Inflammatory macrophage (primary cell): Measurements from ENCODE around the gene NR6A1.
"Not testable (repeated sequence)": the region's sequence is repeated elsewhere in the genome, so short reads cannot be mapped to it uniquely, and the experiment has no call there.

Experiments used
- DNase-seq, 2 donors: peaks; one replicate each; pipeline ENCODE4 v3.0.0-alpha.2; 2020 to 2022

The NR6A1 gene

DNA sequence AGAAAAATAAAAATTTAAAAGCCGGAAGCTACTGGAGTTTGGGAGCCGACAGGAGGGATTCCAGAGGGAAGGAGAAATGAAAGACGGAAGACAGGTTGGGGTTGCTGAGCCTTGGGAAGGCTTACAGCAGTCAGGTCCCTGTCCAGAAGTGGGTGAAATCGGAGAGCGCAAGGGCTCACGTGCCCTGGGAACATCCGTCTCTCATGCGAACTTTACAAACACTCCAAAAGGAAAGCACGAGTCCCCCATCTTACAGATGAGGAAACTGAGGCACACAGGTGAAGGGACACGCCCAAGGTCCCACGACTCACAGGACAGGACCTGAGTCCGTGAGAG lies 5.5 kb upstream of the NR6A1 start:
- DNase-seq: no peak

DNA sequence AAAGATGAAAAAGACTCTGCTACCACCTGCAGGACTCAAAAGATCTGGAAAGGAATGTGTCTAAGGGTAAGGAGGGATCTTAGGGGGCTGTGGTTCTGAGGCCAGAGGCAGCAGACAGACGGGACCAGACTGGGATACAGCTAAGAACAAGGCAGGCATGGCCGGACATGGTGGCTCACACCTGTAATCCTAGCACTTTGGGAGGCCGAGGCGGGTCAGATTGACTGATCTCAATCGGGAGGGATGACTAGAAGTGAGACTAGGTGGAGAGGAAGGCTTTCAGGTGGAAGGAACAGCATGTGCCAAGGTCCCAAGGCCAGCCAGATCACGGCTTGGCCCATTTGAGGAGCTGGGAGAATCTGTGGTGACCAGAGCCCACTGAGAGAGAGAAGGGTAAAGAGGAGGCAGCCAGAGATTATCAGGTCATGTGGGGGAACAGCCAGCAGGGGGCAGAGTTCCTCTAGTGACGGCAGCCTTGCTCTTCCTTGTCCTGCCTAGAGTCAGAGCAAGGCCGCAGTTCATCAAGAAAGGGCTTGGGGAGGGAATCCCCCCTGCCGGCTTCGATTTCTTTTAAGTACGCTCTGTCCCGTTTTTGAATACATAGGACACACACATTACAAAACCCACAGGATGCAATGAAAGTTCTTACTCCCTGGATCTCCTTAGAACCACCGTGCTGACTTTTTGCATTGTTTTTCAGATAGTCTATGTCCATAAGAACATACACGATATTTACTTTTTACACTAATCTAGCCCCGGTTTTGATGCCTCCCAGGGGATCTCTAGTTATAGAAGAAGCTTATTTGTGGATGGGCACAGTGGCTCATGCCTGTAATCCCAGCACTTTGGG lies 3.2 kb upstream of the NR6A1 start:
- peak; percentile 84 to 87 for DNase-seq

DNA sequence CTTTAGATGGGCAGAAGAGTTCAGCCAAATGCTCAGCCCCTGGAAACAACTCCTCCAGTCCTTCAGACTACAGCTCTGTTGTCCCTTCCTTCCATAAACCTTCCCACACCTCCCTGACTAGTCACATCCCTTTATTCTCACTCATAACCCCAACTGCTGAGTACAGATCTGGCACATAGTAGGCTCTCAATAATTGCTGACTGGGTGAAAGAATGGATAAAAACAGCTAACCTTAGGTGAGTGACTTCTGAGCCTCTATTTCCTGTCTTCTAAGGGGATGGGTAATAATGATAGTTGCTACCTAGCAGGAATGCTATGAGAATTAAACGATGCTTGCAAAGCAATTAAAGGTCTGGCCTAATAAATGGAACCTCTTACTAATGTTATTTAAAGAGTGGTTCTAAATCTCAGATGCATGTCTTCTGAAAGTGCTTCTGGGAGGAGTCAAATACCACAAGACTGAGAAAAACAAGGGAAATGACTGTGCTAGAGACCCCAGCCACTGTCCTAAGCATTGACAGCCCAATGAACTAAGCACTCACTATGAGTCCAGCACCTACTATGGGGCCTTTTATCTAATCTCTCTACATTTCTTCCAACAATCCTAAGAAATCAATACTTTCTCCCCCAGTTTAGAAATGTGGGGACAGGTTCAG lies 2.5 kb upstream of the NR6A1 start:
- DNase-seq: no peak

DNA sequence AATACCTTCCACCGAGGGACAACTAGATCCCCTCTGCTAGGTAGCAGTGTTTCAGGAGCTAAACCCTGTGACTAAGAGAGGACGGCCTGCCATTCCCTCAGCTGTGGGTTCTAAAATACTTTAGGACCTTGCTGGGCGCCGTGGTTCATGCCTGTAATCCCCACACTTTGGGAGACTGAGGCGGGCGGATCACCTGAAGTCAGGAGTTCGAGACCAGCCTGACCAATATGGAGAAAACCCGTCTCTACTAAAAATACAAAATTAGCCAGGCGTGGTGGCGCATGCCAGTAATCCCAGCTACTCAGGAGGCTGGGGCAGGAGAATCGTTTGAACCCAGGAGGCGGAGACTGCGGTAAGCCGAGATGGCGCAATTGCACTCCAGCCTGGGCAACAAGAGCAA lies 1.8 kb upstream of the NR6A1 start:
- DNase-seq: not testable (repeated sequence)

DNA sequence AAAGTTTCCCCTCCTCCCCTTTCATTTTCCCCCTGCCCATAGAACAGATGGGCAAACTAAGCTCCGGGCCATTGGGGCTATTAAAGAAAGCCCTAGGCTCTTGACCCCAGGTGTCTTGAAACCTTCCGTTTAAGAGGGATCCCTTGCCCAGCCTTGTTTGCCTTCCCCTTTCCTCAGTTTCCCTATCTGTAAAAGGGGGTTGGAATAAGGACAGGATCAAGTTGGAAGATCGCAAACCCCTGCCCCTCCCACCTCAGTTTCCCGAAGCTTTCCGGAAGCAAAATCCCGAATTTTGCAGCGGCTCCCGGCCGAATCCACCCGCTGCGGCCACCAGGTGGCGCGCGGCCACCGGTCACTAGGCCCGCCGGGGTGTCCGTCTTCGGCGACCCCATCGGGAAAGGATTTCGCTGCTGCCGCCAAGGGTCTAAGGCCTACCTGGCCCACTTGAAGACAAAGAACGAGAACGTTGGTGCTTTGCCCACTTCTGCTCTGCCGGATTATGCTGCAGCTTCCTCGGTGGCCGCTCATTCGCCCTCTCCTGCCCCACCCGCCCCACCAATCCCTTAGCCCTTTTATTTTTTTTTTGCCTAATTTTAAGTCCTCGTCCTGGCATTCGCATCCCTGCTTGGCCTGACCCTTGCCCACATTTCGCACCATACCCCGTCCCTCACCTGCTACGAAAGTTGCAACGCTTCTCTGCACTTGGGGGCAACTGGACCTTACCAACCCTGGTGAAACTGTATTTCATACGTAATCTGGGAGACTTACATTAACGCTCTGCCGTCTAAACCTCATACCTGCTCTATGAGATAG lies 962 bp upstream of the NR6A1 start:
- peak; percentile 54 to 62 for DNase-seq

DNA sequence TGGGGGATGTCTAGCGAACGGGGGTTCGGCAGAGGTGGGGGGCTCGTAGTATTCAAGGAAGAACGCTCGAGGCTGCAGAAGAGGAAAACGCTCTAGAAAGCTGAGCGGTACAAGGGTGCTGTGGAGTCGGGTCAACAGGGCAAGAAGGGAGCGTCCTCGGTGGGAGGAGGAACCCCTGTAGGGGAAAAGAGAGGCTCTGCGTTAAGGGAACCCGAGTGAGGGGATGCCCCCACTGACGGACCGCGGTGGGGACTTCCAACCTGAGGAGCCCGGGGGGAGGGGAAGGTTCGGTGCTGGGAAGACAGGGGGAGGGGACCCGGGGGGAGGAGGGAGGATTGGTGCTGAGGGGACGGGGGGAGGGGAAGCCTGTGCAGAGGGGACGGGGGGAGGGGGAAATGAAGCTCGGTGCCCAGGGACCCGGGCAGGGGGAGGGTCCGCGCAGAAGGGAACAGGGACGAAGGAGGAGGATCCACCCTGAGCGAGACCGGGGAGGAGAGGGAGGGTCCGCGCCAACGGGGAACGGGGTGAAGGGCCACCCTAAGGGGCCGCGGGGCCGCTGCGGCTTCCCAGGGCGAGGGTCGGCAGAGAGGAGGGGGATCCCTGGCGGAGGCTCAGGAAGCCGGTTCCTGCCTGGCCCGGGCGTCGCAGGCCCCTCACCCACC lies 621 bp downstream of the NR6A1 start:
- peak in 1 of 2 donors; percentile 2 for DNase-seq

DNA sequence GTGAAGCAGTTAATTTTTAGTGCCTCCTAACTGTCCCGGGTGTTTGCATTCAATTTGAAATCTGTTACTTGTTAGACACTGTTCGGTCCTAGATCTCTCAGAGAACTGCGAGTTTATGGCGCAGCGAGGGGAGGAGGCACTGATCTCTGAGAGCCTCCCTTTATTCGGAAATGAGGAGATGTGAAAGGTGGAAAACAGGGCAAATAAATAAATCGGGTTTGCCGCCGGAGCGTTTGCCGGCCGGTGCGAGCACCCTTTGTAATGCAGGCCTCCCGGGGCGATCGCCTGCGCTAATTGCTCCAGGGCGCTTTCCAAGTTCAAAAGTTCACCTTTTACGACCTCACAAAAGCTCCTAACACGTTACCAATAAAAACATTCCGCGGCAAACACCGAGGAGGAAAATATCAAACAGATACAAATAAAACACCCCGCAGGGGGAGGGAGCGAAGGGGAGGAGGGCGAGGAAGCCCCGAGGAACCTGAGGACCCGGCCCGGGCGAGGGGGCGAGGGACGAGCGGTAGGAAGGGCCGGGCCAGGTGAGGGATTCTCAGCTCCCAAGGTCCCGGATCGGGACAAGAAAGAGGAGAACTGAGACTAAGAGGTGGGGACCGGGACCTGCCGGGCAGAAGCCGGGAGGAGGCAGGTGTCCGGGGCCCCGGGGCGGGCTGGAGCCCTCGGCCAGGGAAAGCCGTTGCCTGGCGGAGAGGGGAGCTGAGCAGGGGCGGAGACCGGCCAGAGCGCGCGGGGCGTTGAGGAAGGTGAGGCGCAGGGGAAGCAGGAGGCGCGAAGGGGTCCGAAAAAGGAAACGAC lies 1.4 kb downstream of the NR6A1 start:
- no peak for DNase-seq

DNA sequence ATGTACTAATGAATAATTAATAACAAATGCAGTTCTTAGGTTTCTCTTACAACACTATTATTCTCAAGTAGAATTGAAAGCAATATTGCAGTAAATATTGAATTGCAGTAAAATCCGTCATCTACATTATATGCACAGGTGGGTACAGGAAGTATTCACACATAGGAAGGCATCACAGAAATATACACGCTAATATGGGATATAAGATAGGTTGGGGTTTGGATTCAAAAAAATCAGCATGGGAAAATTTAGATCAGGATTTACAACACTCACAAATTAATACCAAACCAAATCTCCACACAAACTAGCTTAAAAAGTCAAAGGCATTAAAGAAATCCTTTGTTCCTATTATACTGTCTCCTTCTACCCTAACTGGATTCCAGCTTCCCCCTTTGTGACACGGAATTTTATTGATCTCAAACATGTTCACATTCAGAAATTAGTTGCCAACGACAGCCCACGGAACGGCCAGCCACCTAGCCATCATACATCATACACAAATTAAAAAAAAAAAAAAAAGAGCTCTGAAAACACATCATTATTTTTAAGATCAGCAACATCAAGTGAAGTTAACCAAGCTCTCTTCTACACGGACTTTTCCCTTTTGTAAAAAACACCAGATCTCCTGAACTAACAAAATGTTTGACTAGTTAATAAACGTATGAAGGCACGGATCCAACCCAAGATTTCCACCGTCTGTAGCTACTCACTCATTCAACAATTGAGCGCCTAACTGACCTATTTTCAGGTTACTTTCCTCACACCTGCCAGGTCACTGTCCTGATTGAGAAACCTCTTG lies 2.2 kb downstream of the NR6A1 start:
- DNase-seq: no peak

DNA sequence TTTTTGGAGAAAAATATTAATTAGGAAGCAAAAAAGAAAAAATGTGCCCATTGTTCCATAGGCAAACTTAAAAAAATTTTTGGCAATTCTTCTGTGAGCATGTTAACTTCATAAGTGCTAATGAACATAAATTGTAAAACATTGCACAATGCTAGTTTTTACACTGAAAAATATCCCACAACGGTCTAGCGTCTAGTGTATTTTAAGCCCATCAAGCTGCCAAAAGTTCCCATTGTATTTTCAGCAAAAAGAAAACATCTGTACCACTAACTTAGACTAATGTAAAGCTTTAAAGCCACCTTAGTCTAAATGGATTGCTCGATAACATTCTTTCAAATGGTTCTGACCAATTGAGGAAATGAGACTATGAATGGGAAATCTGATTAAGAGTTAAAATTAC lies 2.8 kb downstream of the NR6A1 start:
- no peak for DNase-seq

DNA sequence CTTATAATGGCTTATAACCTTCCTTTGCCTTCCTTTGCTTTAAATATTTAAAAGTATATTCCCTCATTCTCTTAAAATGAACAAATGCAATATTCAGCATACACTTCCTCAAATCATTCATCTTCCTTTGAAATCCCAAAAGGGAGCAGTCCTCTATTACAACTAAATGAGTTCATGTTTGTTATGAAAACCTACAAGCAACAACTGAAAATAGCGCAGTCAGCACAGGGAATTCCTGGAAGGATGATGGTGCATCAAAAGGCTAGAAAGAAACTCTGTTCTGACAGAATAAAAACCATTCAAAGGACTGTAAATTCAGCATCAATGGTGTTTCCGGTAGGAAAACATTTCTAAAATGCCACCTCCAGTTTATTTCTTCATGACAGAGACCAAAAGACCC lies 3.3 kb downstream of the NR6A1 start:
- no peak for DNase-seq

DNA sequence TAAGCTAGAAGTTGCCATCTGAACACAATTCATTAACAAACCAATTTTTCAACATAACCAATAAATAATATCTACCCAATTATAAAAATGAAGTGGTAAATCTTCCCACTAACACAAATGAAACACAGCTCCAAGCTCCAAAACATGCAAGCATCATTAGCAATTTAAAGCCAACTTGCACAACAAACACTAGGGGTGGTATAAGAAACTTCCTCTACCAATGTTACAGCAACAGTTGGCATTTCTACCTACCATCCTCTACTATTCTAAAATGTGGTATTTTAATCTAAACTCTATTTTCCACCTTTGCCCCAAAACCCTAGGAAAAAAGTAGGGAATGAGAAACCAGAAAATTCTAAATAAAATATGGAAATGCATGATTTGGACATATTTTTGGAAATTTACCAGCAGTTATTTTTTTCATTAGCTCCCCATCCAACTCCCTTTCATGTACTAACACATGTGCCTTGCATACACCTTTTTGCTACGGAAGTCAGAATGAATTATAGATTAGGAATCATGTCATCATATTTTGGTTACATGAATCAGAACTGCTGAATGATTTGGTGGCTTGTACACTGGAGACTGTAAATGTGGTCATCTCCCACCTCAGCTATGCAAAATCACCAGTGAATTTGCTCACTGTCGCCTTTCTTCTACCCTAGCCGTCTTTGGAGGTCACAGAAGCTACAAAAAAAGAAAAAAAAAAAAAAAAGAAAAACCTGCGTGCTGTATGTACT lies 4.1 kb downstream of the NR6A1 start:
- DNase-seq: peak; percentile 16 to 33

DNA sequence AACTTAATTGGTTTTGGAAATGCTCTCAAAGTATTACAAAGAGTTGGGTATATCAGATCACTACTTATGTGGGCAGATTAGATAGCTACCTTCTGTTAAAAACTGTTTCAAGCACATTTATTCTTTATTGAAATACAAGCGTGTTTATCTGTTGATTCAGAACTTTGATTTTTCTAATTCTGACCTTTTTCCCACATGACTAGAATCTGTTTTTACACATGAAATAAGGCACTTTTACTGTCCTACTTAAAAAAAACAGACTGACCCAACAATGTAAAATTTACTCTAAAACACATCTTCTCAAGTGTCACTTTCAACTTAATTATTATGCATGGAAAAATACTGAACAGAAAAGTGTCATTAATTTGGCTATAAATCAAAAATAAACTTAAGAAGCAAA lies 4.8 kb downstream of the NR6A1 start:
- no peak for DNase-seq

DNA sequence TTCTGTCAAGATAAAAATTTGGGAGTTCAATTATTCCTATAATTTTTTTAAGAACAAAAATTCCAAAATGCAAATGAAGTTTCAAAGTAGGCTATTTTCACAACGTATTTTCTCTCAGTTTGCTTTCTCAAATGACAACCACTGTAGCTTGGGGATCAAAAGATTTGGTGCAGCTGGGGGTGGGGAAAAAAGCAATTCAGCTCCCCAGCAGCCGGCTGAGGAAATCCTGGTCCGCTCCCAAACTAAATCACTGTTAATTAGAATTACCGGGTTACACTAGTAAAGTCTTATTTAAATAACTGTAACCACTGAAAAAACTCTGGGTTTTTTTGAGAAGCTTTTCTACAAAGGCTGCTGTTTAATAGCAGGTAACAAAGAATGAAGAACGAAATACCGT lies 5.7 kb downstream of the NR6A1 start:
- no peak for DNase-seq

DNA sequence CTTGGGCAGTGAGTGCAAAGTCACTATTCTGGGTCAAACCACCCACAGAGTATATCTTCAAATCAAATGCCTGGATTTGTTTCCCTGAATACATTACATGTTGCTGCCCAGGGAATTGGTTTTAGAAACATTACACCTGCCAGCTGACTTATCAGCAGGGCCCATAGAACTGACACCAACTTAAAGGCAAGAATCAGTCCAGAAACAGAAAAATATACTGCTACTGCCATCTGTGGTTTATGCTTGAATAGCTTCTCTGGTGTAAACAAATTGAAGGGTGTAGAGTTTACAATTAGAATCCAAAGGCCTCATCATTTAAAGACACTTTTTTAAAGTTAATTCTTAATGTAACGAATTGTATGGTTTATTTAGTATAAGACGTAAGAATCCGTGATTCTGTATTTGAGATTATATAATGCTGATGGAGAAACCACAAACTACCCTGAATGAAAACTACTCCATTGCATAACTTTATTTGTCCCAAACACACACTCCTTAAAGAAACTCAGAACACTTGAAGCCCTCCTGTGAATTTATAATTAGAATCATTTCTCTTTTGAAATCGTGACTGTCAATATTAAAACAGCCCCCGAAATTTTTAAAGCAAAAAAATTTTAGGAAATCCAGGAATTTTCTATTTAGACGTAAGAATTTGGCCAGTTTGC lies 6.2 kb downstream of the NR6A1 start:
- DNase-seq: peak in 1 of 2 donors; percentile 12

DNA sequence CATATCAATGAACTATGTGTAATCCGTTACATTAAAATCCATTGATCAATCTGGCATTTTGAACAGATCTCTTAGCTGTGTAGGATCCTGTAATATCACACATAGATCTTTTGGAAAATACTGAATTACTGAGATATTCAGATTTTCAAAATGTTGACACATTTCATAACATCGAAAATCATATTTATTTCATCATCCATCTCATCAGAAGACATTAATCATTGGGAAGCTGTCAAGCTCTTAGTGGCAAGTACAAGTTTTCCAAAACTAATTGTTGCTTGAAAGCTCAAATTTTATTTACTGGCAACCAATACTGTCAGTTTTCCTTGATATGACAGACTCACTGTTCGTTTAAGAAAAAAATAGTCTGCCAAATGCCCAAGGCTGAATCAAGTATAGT lies 8.5 kb downstream of the NR6A1 start:
- DNase-seq: no peak

DNA sequence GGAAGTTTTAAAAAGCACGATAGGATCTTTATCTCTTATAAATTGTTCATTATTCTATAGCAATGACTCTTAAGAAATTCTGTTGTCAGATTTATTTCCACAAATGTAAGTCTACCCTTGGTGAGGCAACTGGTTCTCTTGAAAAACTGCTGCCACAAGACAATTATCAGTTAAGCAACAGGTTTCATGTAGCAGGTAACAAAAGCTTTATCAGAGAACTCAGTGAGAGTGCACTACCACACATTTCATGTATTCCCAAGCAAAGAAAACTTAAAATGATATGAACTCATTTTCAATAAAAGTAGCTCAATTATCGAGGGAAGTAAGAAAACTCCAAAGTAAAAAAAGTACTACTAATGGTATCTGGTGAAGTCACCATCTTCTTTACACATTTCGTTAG lies 9.4 kb downstream of the NR6A1 start:
- DNase-seq: no peak

DNA sequence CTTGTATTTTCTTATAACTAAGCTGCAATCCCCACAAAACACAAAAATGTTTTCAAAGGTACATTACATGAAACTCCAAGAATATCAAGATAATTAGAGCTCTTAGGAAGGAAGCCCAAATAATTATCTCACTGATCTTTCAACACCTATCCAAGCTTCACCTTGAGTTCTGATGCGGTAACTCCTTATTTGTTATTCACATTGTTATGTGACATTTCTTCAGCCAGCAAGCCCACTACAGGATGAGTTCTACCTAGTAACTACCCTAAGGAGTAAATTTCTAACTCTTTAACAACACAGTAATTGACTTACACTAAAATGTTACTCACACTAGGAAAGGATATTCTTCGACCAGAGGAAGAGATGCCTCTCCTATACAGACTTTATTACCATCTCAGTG lies 9.9 kb downstream of the NR6A1 start:
- no peak for DNase-seq

DNA sequence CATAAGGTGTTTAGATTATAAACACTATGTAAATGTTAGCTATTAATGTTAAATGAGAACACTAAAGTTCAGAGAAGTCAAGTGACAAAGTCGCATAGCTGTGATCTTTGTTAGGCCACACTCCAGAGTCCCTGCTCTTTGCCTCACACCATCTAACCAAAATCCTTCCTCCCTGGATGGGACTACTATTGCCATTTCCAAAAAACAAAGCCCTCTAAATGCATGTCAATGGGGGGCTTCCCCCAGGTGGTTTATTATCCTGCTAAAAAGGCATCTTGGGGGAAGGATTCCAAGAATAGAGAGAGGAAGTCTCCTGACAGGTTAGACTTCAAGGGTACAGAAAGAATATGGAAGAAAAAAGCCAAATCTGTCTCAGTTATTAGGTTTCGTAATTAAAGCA lies 10.4 kb downstream of the NR6A1 start:
- DNase-seq: no peak

DNA sequence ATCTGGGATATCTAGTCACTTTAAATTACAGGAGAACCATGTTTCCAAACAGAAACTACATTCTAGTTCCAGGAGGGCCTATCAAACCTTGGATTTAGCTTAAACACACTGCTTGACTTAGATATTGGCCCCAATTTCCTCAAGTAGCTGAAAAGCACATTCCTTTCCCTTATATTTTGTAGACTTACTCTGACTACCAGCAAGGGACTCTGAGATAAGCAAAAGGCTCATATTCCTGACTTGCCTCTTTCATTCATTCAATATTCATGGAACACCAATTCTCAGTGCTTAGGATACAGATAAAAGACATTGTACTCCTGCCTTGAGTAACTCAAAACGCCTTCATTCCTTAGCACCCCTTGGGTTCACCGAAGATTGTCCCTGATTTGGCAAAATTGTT lies 11.8 kb downstream of the NR6A1 start:
- DNase-seq: no peak

DNA sequence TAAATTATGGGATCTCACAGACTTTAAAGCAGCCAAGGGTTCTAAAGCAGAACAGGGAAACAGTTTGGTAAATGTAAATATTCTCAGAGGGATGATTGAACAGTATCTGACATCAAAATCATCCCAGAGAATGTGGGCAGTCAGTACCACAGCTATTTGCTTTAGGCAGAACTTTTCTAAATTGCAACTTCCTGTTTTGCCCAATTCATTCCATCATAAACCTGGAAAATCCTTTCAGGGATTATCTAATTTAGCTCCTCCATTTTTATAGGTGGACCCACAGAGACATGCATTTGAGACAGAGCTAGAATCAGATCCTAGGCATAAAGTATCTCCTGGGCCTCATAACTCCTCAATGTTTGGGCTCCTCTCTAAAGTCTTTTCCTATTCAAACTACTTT lies 12.4 kb downstream of the NR6A1 start:
- DNase-seq: no peak
